Spleen (tissue), 11 donors: Measurements from ENCODE around the gene HENMT1. TPM values are rescaled to one million over a fixed set of nuclear protein-coding genes. Genes with fewer than 3 reads are reported as not detected.

Experiments used
- DNase-seq: peaks from one replicate; pipeline ENCODE4 v3.0.0-alpha.2; 2020
- H3K27ac ChIP-seq, 8 donors: fragments of 200-600 bp; sonication (generic) in 7 of 8; 1 replicate in 4 of 8; 2 replicates in 4 of 8; pipeline versions ENCODE4 v1.5.0 to v1.8.0; 2016 to 2021; ENCODE audit warnings: inconsistent platforms in 4 of 8, mild to moderate bottlenecking in 4 of 8, moderate library complexity in 1 of 8
- H3K27me3 ChIP-seq, 7 donors: fragments of 200-600 bp; sonication (generic) in 6 of 7; replicated peaks in 1 of 7; 1 replicate in 4 of 7; 2 replicates in 3 of 7; pipeline versions ENCODE4 v1.5.0 to v1.8.0; 2016 to 2021; ENCODE audit warnings: inconsistent platforms in 3 of 7, mild to moderate bottlenecking in 1 of 7
- H3K36me3 ChIP-seq, 6 donors: fragments of 200-600 bp; sonication (generic) in 5 of 6; 1 replicate in 4 of 6; 2 replicates in 2 of 6; pipeline versions ENCODE4 v1.5.0 to v1.8.0; 2016 to 2021; ENCODE audit warnings: inconsistent platforms in 2 of 6
- H3K4me1 ChIP-seq, 6 donors: fragments of 200-600 bp; sonication (generic) in 5 of 6; 1 replicate in 3 of 6; 2 replicates in 3 of 6; pipeline versions ENCODE4 v1.5.0 to v1.8.0; 2016 to 2021; ENCODE audit warnings: inconsistent platforms in 3 of 6
- H3K4me3 ChIP-seq, 8 donors: fragments of 200-600 bp; sonication (generic) in 7 of 8; 1 replicate in 4 of 8; 2 replicates in 4 of 8; pipeline versions ENCODE4 v1.5.0 to v1.8.0; 2016 to 2021; ENCODE audit warnings: inconsistent platforms in 4 of 8, mild to moderate bottlenecking in 4 of 8, moderate library complexity in 2 of 8
- H3K9me3 ChIP-seq, 8 donors: fragments of 200-600 bp; sonication (generic) in 7 of 8; 1 replicate in 4 of 8; 2 replicates in 4 of 8; pipeline versions ENCODE4 v1.5.0 to v1.8.0; 2016 to 2021; ENCODE audit warnings: inconsistent platforms in 4 of 8
- POLR2A ChIP-seq, 3 donors: fragments of 450-650 bp; IDR thresholded peaks; one replicate each; pipeline ENCODE4 v1.5.1; 2017; ENCODE audit warnings: antibody characterized with exemption in 3 of 3, mild to moderate bottlenecking in 1 of 3
- POLR2AphosphoS5 ChIP-seq, 3 donors: sonication (generic); formaldehyde crosslinking; IDR thresholded peaks; one replicate each; pipeline ENCODE4 v1.5.1; 2017; ENCODE audit warnings: antibody characterized with exemption in 3 of 3
- WGBS, 5 donors: extraction: QIAGEN DNeasy Blood & Tissue Kit in 3 of 5; methylation state at CpG; one replicate each; pipeline versions ENCODE4 v1.1.5 to v1.1.7; 2013 to 2018; 5-methylcytosine and 5-hydroxymethylcytosine counted together
- intact Hi-C: fragments of 100-400 bp; cut with DNase I; formaldehyde crosslinking; loops from one replicate; pipeline ENCODE4 v1.15.0; 2023; ENCODE audit warnings: low total_unique reads
- polyA plus RNA-seq, 3 donors: library from polyadenylated mRNA; stranded (reverse); fragments of 200-250 nt; gene quantifications; one replicate each; pipeline ENCODE4 v1.2.1, GENCODE V29; 2013
- total RNA-seq, 7 donors: library from RNA; depleted of rRNA in 3 of 7; stranded (reverse); fragments of >200 nt in 3 of 7; fragmentation: NEBNext Ultra II Directional in 4 of 7; extraction: Animal tissue kit (Norgen Biotek cat#: 25700) in 4 of 7; gene quantifications; one replicate each; pipeline versions ENCODE4 v1.1.0 to v1.2.1, GENCODE V29; 2016 to 2021
- TF ChIP-seq, protein P1 (sequence below), 11 experiments: fragments of 200-600 bp in 7 of 11; fragments of 450-650 bp in 4 of 11; sonication (generic) in 4 of 11; IDR thresholded peaks in 8 of 11; conservative IDR thresholded peaks in 3 of 11; 1 replicate in 7 of 11; 2 replicates in 4 of 11; pipeline versions ENCODE4 v1.4.0 to v1.8.0; 2016 to 2021; ENCODE audit warnings: antibody characterized with exemption in 11 of 11, inconsistent platforms in 4 of 11, mild to moderate bottlenecking in 1 of 11
- donor health status: healthy with polysubstance abuse.
- donor health status: DM: no; HTN: no; CAD: no; lungs with moderate emphysema.
- donor health status: DM: no; HTN: no; CAD: no.
- donor health status: Bipolar disorder and iron deficiency.
- donor health status: healthy.
- donor health status: DM: no; HTN: no; CAD: no.
- donor health status: DM: yes; HTN: yes; CAD: no.

HENMT1 gene
- total and polyA plus RNA-seq, 10 donors = 7.3 to 16.5 (median 11.1) TPM

DNA sequence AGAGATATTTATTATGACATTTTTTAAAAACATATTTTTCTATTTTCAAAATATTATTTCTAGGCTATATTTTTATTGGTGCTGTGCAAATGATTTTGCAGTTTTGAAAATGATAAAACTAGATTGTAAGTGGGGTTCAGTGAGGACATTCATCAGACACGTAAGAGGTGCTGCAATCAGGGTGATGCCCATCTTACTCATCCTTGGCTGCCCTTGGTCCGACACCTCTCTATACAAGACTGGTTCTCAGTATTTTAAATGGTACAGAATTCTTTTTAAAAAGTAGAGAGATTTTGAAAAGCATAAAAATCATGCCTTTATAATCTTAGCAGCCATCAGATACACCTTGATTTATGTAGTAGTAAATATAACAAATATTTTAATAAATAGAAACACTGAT, 24.0 kb downstream of the HENMT1 start:
- TF ChIP-seq POLR2A (IDR thresholded peaks at IDR 0.05) (no peak), POLR2AphosphoS5 (IDR thresholded peaks at IDR 0.05) (no peak)
- TF ChIP-seq, protein P1, sequence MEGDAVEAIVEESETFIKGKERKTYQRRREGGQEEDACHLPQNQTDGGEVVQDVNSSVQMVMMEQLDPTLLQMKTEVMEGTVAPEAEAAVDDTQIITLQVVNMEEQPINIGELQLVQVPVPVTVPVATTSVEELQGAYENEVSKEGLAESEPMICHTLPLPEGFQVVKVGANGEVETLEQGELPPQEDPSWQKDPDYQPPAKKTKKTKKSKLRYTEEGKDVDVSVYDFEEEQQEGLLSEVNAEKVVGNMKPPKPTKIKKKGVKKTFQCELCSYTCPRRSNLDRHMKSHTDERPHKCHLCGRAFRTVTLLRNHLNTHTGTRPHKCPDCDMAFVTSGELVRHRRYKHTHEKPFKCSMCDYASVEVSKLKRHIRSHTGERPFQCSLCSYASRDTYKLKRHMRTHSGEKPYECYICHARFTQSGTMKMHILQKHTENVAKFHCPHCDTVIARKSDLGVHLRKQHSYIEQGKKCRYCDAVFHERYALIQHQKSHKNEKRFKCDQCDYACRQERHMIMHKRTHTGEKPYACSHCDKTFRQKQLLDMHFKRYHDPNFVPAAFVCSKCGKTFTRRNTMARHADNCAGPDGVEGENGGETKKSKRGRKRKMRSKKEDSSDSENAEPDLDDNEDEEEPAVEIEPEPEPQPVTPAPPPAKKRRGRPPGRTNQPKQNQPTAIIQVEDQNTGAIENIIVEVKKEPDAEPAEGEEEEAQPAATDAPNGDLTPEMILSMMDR (IDR thresholded peaks at IDR 0.05 in 8 of 11, conservative IDR thresholded peaks at IDR 0.05 in 3 of 11) = no peak
- Histone ChIP-seq H3K36me3 (peaks cover 0 to 72% (median 19%) of the 10 kb centered on the region in 6 donors), H3K27me3 (no peaks in the 10 kb centered on the region), H3K27ac (no peak overlapping the region), H3K9me3 (no peaks in the 10 kb centered on the region), H3K4me1 (no peaks in the 10 kb centered on the region), H3K4me3 (no peak overlapping the region)
- no peak for DNase-seq
- 89 to 100% (median 92%) methylated on average over 2 of the region's 2 CpGs for WGBS, 5 donors
- intact Hi-C loops = no loop called here

DNA sequence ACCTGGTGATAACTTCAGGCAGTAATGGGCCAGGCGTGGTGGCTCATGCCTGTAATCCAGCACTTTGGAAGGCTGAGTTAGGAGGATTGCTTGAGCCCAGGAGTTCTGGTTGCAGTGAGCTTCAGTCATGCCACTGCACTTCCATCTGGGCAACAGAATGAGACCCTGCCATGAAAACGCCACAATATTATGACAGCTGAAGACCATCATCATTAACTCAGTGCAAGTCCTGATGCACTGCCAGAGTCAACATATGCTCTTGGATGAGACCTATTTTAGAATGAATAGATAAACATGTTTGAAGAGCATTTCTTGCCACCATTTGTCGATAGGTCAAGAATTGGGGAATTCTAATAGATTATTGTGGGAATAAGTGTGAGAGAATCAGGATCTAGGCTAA, 26.4 kb downstream of the HENMT1 start:
- Histone ChIP-seq H3K4me1 (no peaks in the 10 kb centered on the region), H3K9me3 (no peaks in the 10 kb centered on the region), H3K27me3 (no peaks in the 10 kb centered on the region), H3K27ac (no peak overlapping the region), H3K36me3 (peaks cover 7 to 94% (median 30%) of the 10 kb centered on the region in 6 donors), H3K4me3 (no peak overlapping the region)
- intact Hi-C loops = no loop called here
- WGBS, 5 donors = 88 to 96% (median 94%) methylated on average over 3 of the region's 3 CpGs
- no peak for DNase-seq
- no peak for TF ChIP-seq POLR2A (IDR thresholded peaks at IDR 0.05)
- no peak for TF ChIP-seq POLR2AphosphoS5 (IDR thresholded peaks at IDR 0.05)
- TF ChIP-seq, protein P1 (IDR thresholded peaks at IDR 0.05 in 8 of 11, conservative IDR thresholded peaks at IDR 0.05 in 3 of 11) = no peak

DNA sequence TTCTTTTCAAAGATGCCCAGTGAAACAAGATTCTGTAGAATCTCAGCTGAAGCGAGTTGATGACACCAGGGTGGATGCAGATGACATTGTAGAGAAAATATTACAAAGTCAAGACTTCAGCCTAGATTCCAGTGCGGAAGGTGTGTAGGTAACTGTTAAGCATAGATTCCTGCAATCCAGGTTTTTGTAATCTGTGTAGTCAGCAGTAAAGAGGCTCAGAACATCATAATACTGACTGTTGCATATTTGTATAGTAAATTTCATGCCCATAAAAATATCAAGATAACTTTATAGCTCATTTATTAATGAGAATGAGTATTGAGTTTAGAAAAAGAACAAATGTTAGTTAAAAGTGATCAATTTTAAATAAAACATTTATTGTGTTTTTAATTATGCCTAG, 32.2 kb downstream of the HENMT1 start:
- H3K27me3 ChIP-seq = no peaks in the 10 kb centered on the region
- H3K36me3 ChIP-seq = peaks cover 7 to 96% (median 25%) of the 10 kb centered on the region in 6 donors
- WGBS, 5 donors = 96 to 99% (median 97%) methylated on average over 2 of the region's 2 CpGs
- intact Hi-C loops = no loop called here
- H3K4me3 ChIP-seq = no peak overlapping the region
- no peak overlapping the region for H3K27ac ChIP-seq
- no peak for DNase-seq
- no peaks in the 10 kb centered on the region for H3K9me3 ChIP-seq
- H3K4me1 ChIP-seq = no peaks in the 10 kb centered on the region
- TF ChIP-seq POLR2AphosphoS5 (IDR thresholded peaks at IDR 0.05) = no peak
- TF ChIP-seq, protein P1 (IDR thresholded peaks at IDR 0.05 in 8 of 11, conservative IDR thresholded peaks at IDR 0.05 in 3 of 11) = no peak
- TF ChIP-seq POLR2A (IDR thresholded peaks at IDR 0.05) = no peak

DNA sequence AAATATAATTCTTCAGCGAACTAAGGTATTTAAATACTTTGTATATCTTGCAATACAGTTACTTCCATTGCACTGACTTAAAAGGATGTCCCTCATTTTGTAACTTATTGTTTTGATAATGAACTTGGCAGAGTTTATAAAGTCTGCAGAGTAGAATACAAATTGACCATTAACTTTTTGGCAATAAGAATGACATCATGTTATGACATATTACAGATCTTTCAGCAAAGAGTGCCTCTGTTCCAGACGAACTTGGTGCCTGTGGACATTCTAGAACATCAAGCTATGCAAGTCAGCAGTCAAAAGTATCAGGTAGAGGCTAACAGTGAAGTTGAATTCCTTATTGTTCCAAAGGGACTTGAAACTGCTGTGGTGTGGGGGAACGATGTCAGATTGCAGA, 32.9 kb downstream of the HENMT1 start:
- intact Hi-C loops = no loop called here
- Histone ChIP-seq H3K27ac (no peak overlapping the region), H3K9me3 (no peaks in the 10 kb centered on the region), H3K4me3 (no peak overlapping the region), H3K4me1 (no peaks in the 10 kb centered on the region), H3K36me3 (peaks cover 7 to 89% (median 25%) of the 10 kb centered on the region in 6 donors), H3K27me3 (no peaks in the 10 kb centered on the region)
- 85 to 92% (median 87%) methylated on average over 3 of the region's 3 CpGs for WGBS, 5 donors
- TF ChIP-seq POLR2A (IDR thresholded peaks at IDR 0.05) = no peak
- DNase-seq = no peak

DNA sequence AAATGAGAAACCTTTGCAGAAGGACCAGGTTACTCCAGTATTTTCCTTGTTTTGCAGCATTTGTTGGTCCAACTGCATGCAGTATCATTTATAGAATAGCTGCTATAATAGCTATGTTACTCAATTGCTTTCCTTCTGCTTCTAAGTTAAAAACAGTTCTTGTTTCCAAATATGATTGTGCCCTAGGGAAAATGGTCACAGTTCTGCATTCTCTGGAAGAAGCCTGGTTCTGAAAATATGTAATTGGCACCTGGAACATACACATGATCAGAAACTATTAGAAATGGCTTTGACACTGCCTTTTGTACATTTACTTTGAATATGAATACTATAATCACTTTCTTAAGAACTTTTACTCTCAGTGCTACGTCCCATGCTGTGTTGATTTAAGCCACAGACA, 33.6 kb downstream of the HENMT1 start:
- Histone ChIP-seq H3K9me3 (no peaks in the 10 kb centered on the region), H3K36me3 (peaks cover 7 to 89% (median 21%) of the 10 kb centered on the region in 6 donors), H3K27ac (no peak overlapping the region), H3K4me3 (no peak overlapping the region), H3K27me3 (no peaks in the 10 kb centered on the region), H3K4me1 (no peaks in the 10 kb centered on the region)
- WGBS, 5 donors = 92 to 95% (median 94%) methylated on average over 1 of the region's 1 CpG
- DNase-seq = no peak
- TF ChIP-seq, protein P1 (IDR thresholded peaks at IDR 0.05 in 8 of 11, conservative IDR thresholded peaks at IDR 0.05 in 3 of 11) = no peak
- TF ChIP-seq POLR2A (IDR thresholded peaks at IDR 0.05) (no peak), POLR2AphosphoS5 (IDR thresholded peaks at IDR 0.05) (no peak)
- intact Hi-C loops = no loop called here
